HEK293 (cell line): ENCODE results near the gene MDM4.
A peak's percentile ranks its signal among the peaks of the same experiment; 100 is the strongest.

Source experiments
- CTCF ChIA-PET: fragments of 350-600 bp; formaldehyde crosslinking; extraction: SDS; loops from one replicate; lab custom pipeline; 2021; ENCODE audit warnings: antibody characterized with exemption; lab: Yijun Ruan, JAX
- POLR2A ChIA-PET: fragments of 300-600 bp; formaldehyde crosslinking; extraction: SDS; loops from one replicate; lab custom pipeline; 2020; ENCODE audit warnings: antibody characterized with exemption, inconsistent platforms; lab: Yijun Ruan, JAX
- H3K27ac ChIP-seq: fragments of 200-500 bp; sonication (Bioruptor generic); 2 replicates; pipeline ENCODE4 v1.5.1; 2014; ENCODE audit warnings: low read depth, low read length, control low read depth, inconsistent platforms; ENCODE audit errors: extremely low read depth
- H3K36me3 ChIP-seq, 2 experiments: fragments of 200-500 bp in 1 of 2; sonication (Bioruptor generic) in 1 of 2; 1 replicate in 1 of 2; 2 replicates in 1 of 2; pipeline ENCODE4 v1.5.1; 2014 to 2017; ENCODE audit warnings: inconsistent platforms in 2 of 2, low read length in 2 of 2; ENCODE audit not compliant: control insufficient read depth in 2 of 2, insufficient read depth in 1 of 2
- H3K4me1 ChIP-seq: fragments of 200-500 bp; sonication (Bioruptor generic); 2 replicates; pipeline ENCODE4 v1.5.1; 2014; ENCODE audit warnings: mild to moderate bottlenecking, low read length, inconsistent platforms; ENCODE audit not compliant: control insufficient read depth, insufficient read depth
- H3K4me3 ChIP-seq: 2 replicates; pipeline ENCODE4 v1.5.1; 2011; ENCODE audit warnings: low read depth, mild to moderate bottlenecking, control low read depth, low read length, moderate library complexity
- H3K9me3 ChIP-seq: fragments of 200-500 bp; sonication (Bioruptor generic); 2 replicates; pipeline ENCODE4 v1.5.1; 2014; ENCODE audit warnings: low read depth, low read length, inconsistent platforms; ENCODE audit not compliant: control insufficient read depth, insufficient read depth
- AEBP2 ChIP-seq: fragments of 450-650 bp; formaldehyde crosslinking; IDR thresholded peaks from 2 replicates; pipeline ENCODE4 v1.5.1; 2016; ENCODE audit warnings: missing biosample characterization, missing genetic modification characterization, borderline replicate concordance
- ATF2 ChIP-seq: fragments of 450-650 bp; formaldehyde crosslinking; IDR thresholded peaks from 2 replicates; pipeline ENCODE4 v1.5.1; 2016; ENCODE audit warnings: missing biosample characterization, missing genetic modification characterization, low read depth
- EGR2 ChIP-seq: fragments of 450-650 bp; formaldehyde crosslinking; IDR thresholded peaks from 2 replicates; pipeline ENCODE4 v1.5.1; 2016; ENCODE audit warnings: low read depth, missing biosample characterization, missing genetic modification characterization
- HOXA7 ChIP-seq: sonication (generic); formaldehyde crosslinking; IDR thresholded peaks from 2 replicates; pipeline ENCODE4 v1.8.1; 2022; ENCODE audit warnings: missing genetic modification reagents, borderline replicate concordance
- KLF17 ChIP-seq: fragments of 450-650 bp; formaldehyde crosslinking; IDR thresholded peaks from 2 replicates; pipeline ENCODE4 v1.5.1; 2016; ENCODE audit warnings: missing biosample characterization, missing genetic modification characterization
- MZF1 ChIP-seq: fragments of 450-650 bp; formaldehyde crosslinking; IDR thresholded peaks from 2 replicates; pipeline ENCODE4 v1.5.1; 2017; ENCODE audit warnings: missing biosample characterization, missing genetic modification characterization, borderline replicate concordance
- OVOL3 ChIP-seq: fragments of 450-650 bp; formaldehyde crosslinking; IDR thresholded peaks from 2 replicates; pipeline ENCODE4 v1.5.1; 2016; ENCODE audit warnings: missing biosample characterization, missing genetic modification characterization
- SCRT1 ChIP-seq: fragments of 450-650 bp; formaldehyde crosslinking; IDR thresholded peaks from 2 replicates; pipeline ENCODE4 v1.5.1; 2016; ENCODE audit warnings: missing biosample characterization, missing genetic modification characterization, borderline replicate concordance
- SCRT2 ChIP-seq: fragments of 450-650 bp; formaldehyde crosslinking; IDR thresholded peaks from 2 replicates; pipeline ENCODE4 v1.5.1; 2016; ENCODE audit warnings: missing biosample characterization, missing genetic modification characterization
- TRIM28 ChIP-seq: IDR thresholded peaks from 2 replicates; pipeline ENCODE4 v1.6.1; 2011; ENCODE audit warnings: low read length, control low read depth, borderline replicate concordance
- ZBTB21 ChIP-seq: fragments of 450-650 bp; formaldehyde crosslinking; IDR thresholded peaks from 2 replicates; pipeline ENCODE4 v1.5.1; 2017; ENCODE audit warnings: missing biosample characterization, missing genetic modification characterization
- ZFHX2 ChIP-seq: fragments of 450-650 bp; formaldehyde crosslinking; conservative IDR thresholded peaks from 2 replicates; pipeline ENCODE4 v1.5.1; 2016; ENCODE audit warnings: missing biosample characterization, missing genetic modification characterization
- ZFP3 ChIP-seq: fragments of 450-650 bp; formaldehyde crosslinking; IDR thresholded peaks from 2 replicates; pipeline ENCODE4 v1.5.1; 2016; ENCODE audit warnings: low read depth, missing biosample characterization, missing genetic modification characterization
- ZIC2 ChIP-seq: fragments of 450-650 bp; formaldehyde crosslinking; IDR thresholded peaks from 2 replicates; pipeline ENCODE4 v1.5.1; 2016; ENCODE audit warnings: missing biosample characterization, missing genetic modification characterization
- ZNF138 ChIP-seq: fragments of 450-650 bp; formaldehyde crosslinking; IDR thresholded peaks from 2 replicates; pipeline ENCODE4 v1.5.1; 2016; ENCODE audit warnings: missing biosample characterization, missing genetic modification characterization, borderline replicate concordance
- ZNF140 ChIP-seq: fragments of 450-650 bp; formaldehyde crosslinking; IDR thresholded peaks from 2 replicates; pipeline ENCODE4 v1.5.1; 2016; ENCODE audit warnings: missing biosample characterization, missing genetic modification characterization
- ZNF146 ChIP-seq: fragments of 450-650 bp; formaldehyde crosslinking; IDR thresholded peaks from 2 replicates; pipeline ENCODE4 v1.5.1; 2016; ENCODE audit warnings: missing biosample characterization, missing genetic modification characterization
- ZNF223 ChIP-seq: fragments of 450-650 bp; formaldehyde crosslinking; IDR thresholded peaks from 2 replicates; pipeline ENCODE4 v1.5.1; 2016; ENCODE audit warnings: missing biosample characterization, missing genetic modification characterization
- ZNF341 ChIP-seq: fragments of 450-650 bp; formaldehyde crosslinking; IDR thresholded peaks from 2 replicates; pipeline ENCODE4; 2016; ENCODE audit warnings: low read depth, missing biosample characterization, missing genetic modification characterization
- ZNF366 ChIP-seq: fragments of 450-650 bp; formaldehyde crosslinking; conservative IDR thresholded peaks from 2 replicates; pipeline ENCODE4 v1.5.1; 2016; ENCODE audit warnings: missing biosample characterization, missing genetic modification characterization
- ZNF391 ChIP-seq: fragments of 450-650 bp; formaldehyde crosslinking; IDR thresholded peaks from 2 replicates; pipeline ENCODE4 v1.5.1; 2016; ENCODE audit warnings: low read depth, missing biosample characterization, missing genetic modification characterization, borderline replicate concordance
- ZNF529 ChIP-seq: fragments of 450-650 bp; formaldehyde crosslinking; IDR thresholded peaks from 2 replicates; pipeline ENCODE4 v1.5.1; 2017; ENCODE audit warnings: missing genetic modification characterization, missing biosample characterization; ENCODE audit not compliant: insufficient replicate concordance
- ZNF610 ChIP-seq: fragments of 450-650 bp; formaldehyde crosslinking; IDR thresholded peaks from 2 replicates; pipeline ENCODE4 v1.5.1; 2016; ENCODE audit warnings: missing biosample characterization, missing genetic modification characterization, borderline replicate concordance
- ZNF670 ChIP-seq: fragments of 450-650 bp; formaldehyde crosslinking; IDR thresholded peaks from 2 replicates; pipeline ENCODE4 v1.5.1; 2016; ENCODE audit warnings: missing biosample characterization, missing genetic modification characterization, low read depth
- ZNF707 ChIP-seq: fragments of 450-650 bp; formaldehyde crosslinking; IDR thresholded peaks from 2 replicates; pipeline ENCODE4 v1.5.1; 2016; ENCODE audit warnings: missing biosample characterization, missing genetic modification characterization
- ZNF785 ChIP-seq: fragments of 450-650 bp; formaldehyde crosslinking; IDR thresholded peaks from 2 replicates; pipeline ENCODE4 v1.5.1; 2016; ENCODE audit warnings: missing biosample characterization, missing genetic modification characterization
- ZNF791 ChIP-seq: fragments of 450-650 bp; formaldehyde crosslinking; IDR thresholded peaks from 2 replicates; pipeline ENCODE4 v1.5.1; 2016; ENCODE audit warnings: missing biosample characterization, missing genetic modification characterization
- ZNF792 ChIP-seq: fragments of 450-650 bp; formaldehyde crosslinking; IDR thresholded peaks from 2 replicates; pipeline ENCODE4 v1.5.1; 2016; ENCODE audit warnings: missing biosample characterization, missing genetic modification characterization

The MDM4 gene

GRCh38 chr1:204572923-204573922, 57.0 kb downstream of the MDM4 start:
- H3K9me3 ChIP-seq: no peaks in the 10 kb centered on the region
- peak; percentile 50 for TF ChIP-seq ZFHX2 (tag by site-specific recombination)
- TF ChIP-seq ZIC2 (tag by site-specific recombination): no peak
- TF ChIP-seq ZNF223 (tag by site-specific recombination): no peak
- no peak for TF ChIP-seq ATF2 (tag by site-specific recombination)
- no peak for TF ChIP-seq ZNF785
- TF ChIP-seq EGR2 (tag by site-specific recombination): peak; percentile 82; the same call in 1 of the 2 replicates
- no peak for TF ChIP-seq HOXA7 (CRISPR knock-in tag)
- no peak for TF ChIP-seq OVOL3
- TF ChIP-seq ZBTB21 (tag by site-specific recombination): no peak
- TF ChIP-seq ZNF140: no peak
- H3K36me3 ChIP-seq: no peaks in the 10 kb centered on the region
- no peak overlapping the region for H3K4me3 ChIP-seq
- H3K27ac ChIP-seq: no peak overlapping the region
- POLR2A ChIA-PET: interaction anchor here (0.6 to 1.1 kb wide), 2 partner anchors 48 to 135 kb away, joined by 3 to 8 read pairs; no protein-coding TSS in a partner anchor
- H3K4me1 ChIP-seq: no peaks in the 10 kb centered on the region
- CTCF ChIA-PET: interaction anchor here (0.5 to 19.5 kb wide), 4 partner anchors 7 to 392 kb away, joined by 3 to 401 read pairs (median 8); no protein-coding TSS in a partner anchor

GRCh38 chr1:204574016-204574864, 58.0 kb downstream of the MDM4 start:
- CTCF ChIA-PET: interaction anchor here (0.6 to 19.5 kb wide), 6 partner anchors 8 to 232 kb away, joined by 3 to 401 read pairs (median 6); no protein-coding TSS in a partner anchor
- no peaks in the 10 kb centered on the region for H3K9me3 ChIP-seq
- TF ChIP-seq ZFP3 (no peak), ZNF138 (no peak), TRIM28 (no peak), ZNF670 (tag by site-specific recombination) (no peak), ZNF707 (tag by site-specific recombination) (no peak), SCRT2 (tag by site-specific recombination) (no peak), AEBP2 (no peak), KLF17 (tag by site-specific recombination) (no peak), ZNF146 (tag by site-specific recombination) (no peak), MZF1 (tag by site-specific recombination) (no peak), ZNF791 (tag by site-specific recombination) (no peak), ZNF529 (tag by site-specific recombination) (no peak), ZNF341 (tag by site-specific recombination) (no peak), ZNF391 (tag by site-specific recombination) (no peak), ZNF610 (no peak), ZNF366 (tag by site-specific recombination) (no peak), ATF2 (tag by site-specific recombination) (no peak), SCRT1 (no peak), ZNF792 (tag by site-specific recombination) (no peak)
- TF ChIP-seq, all 188 proteins: peak for 0
- no peaks in the 10 kb centered on the region for H3K36me3 ChIP-seq
- H3K27ac ChIP-seq: no peak overlapping the region
- POLR2A ChIA-PET: interaction anchor here (0.6 to 1.1 kb wide), 2 partner anchors 49 to 134 kb away, joined by 3 to 8 read pairs; no protein-coding TSS in a partner anchor
- H3K4me1 ChIP-seq: no peaks in the 10 kb centered on the region
- H3K4me3 ChIP-seq: no peak overlapping the region
